Adipose tissue (tissue), 3 donors: ENCODE results near the gene LIPC. TPM values are rescaled to one million over a fixed set of nuclear protein-coding genes. Genes with fewer than 3 reads are reported as not detected.

Experiments
- H3K27ac ChIP-seq: one replicate; pipeline ENCODE4 v1.5.1; 2013; ENCODE audit warnings: low read depth, low read length
- WGBS, 3 donors: extraction: QIAGEN DNeasy Blood & Tissue Kit; methylation state at CpG; one replicate each; pipeline ENCODE4 v1.1.7; 2013; 5-methylcytosine and 5-hydroxymethylcytosine counted together
- polyA plus RNA-seq, 3 donors: library from polyadenylated mRNA; stranded (reverse); fragments of 200-250 nt; gene quantifications; one replicate each; pipeline ENCODE4 v1.2.3, GENCODE V29; 2013
- donor health status: healthy with polysubstance abuse.
- donor health status: Bipolar disorder and iron deficiency.
- donor health status: healthy.

Gene LIPC
- polyA plus RNA-seq, 3 donors = 0.28 to 0.56 (median 0.40) TPM

GRCh38 chr15:58536414-58536813, 104.6 kb downstream of the LIPC start:
- WGBS, 3 donors = 93 to 98% (median 94%) methylated on average over 4 of the region's 4 CpGs
- H3K27ac ChIP-seq = no peak overlapping the region

GRCh38 chr15:58537033-58537432, 105.2 kb downstream of the LIPC start:
- 95 to 97% (median 97%) methylated on average over 9 of the region's 9 CpGs for WGBS, 3 donors
- no peak overlapping the region for H3K27ac ChIP-seq

GRCh38 chr15:58538225-58538727, 106.5 kb downstream of the LIPC start:
- no peak overlapping the region for H3K27ac ChIP-seq
- 73 to 86% (median 82%) methylated on average over 16 of the region's 16 CpGs for WGBS, 3 donors

- 95 to 100% (median 96%) methylated on average over 3 of the region's 3 CpGs for WGBS, 3 donors
- H3K27ac ChIP-seq = no peak overlapping the region
Measured at GRCh38 chr15:58538901-58539300, 107.1 kb downstream of the LIPC start.

GRCh38 chr15:58539548-58539947, 107.8 kb downstream of the LIPC start:
- WGBS, 3 donors = 68 to 89% (median 75%) methylated on average over 1 of the region's 1 CpG
- H3K27ac ChIP-seq = no peak overlapping the region

- 90 to 91% (median 91%) methylated on average over 22 of the region's 22 CpGs for WGBS, 3 donors
- H3K27ac ChIP-seq = no peak overlapping the region
Measured at GRCh38 chr15:58541410-58542087, 109.8 kb downstream of the LIPC start.

GRCh38 chr15:58543664-58544335, 112.0 kb downstream of the LIPC start:
- WGBS, 3 donors = 85 to 92% (median 86%) methylated on average over 17 of the region's 17 CpGs
- H3K27ac ChIP-seq = no peak overlapping the region

- 77 to 96% (median 91%) methylated on average over 5 of the region's 5 CpGs for WGBS, 3 donors
- no peak overlapping the region for H3K27ac ChIP-seq
Measured at GRCh38 chr15:58544756-58545155, 113.0 kb downstream of the LIPC start.

- H3K27ac ChIP-seq = no peak overlapping the region
- 91 to 93% (median 93%) methylated on average over 18 of the region's 18 CpGs for whole genome bisulfite sequencing, 3 donors
Measured at GRCh38 chr15:58545307-58546065, 113.7 kb downstream of the LIPC start.

- 77 to 90% (median 77%) methylated on average over 9 of the region's 9 CpGs for WGBS, 3 donors
- no peak overlapping the region for H3K27ac ChIP-seq
Measured at GRCh38 chr15:58546066-58546591, 114.3 kb downstream of the LIPC start.

GRCh38 chr15:58546635-58547627, 115.1 kb downstream of the LIPC start:
- H3K27ac ChIP-seq = no peak overlapping the region
- 69 to 77% (median 75%) methylated on average over 13 of the region's 13 CpGs for WGBS, 3 donors

- H3K27ac ChIP-seq = no peak overlapping the region
- 92 to 95% (median 94%) methylated on average over 9 of the region's 9 CpGs for WGBS, 3 donors
Measured at GRCh38 chr15:58547628-58548307, 116.0 kb downstream of the LIPC start.

- WGBS, 3 donors = 91 to 93% (median 92%) methylated on average over 26 of the region's 26 CpGs
- H3K27ac ChIP-seq = no peak overlapping the region
Measured at GRCh38 chr15:58548308-58549012, 116.7 kb downstream of the LIPC start.

GRCh38 chr15:58549013-58549784, 117.4 kb downstream of the LIPC start:
- no peak overlapping the region for H3K27ac ChIP-seq
- WGBS, 3 donors = 86 to 90% (median 89%) methylated on average over 12 of the region's 12 CpGs

GRCh38 chr15:58549785-58550074, 117.9 kb downstream of the LIPC start:
- H3K27ac ChIP-seq = no peak overlapping the region
- WGBS, 3 donors = 94 to 95% (median 95%) methylated on average over 7 of the region's 7 CpGs

- 75 to 92% (median 77%) methylated on average over 10 of the region's 10 CpGs for WGBS, 3 donors
- no peak overlapping the region for H3K27ac ChIP-seq
Measured at GRCh38 chr15:58551084-58551763, 119.4 kb downstream of the LIPC start.
